ENCODE data around the gene RNF186.

GRCh38 chr1:19824541-19824940 lies 9.5 kb upstream of the RNF186 start:
- no peak for TF ChIP-seq CTCF (conservative IDR thresholded peaks at IDR 0.05; ENCODE audit: low read length)
- no peak for TF ChIP-seq EZH2phosphoT487 (IDR thresholded peaks at IDR 0.05; ENCODE audit: borderline replicate concordance)
